GM19035 (cell line): ENCODE results near the gene SFMBT2.
"Not testable (repeated sequence)": the region's sequence is repeated elsewhere in the genome, so short reads cannot be mapped to it uniquely, and the experiment has no call there.

Source experiments
- ATAC-seq: cut with Tn5 transposase; IDR thresholded peaks from one replicate; pipeline ENCODE4 v1.9.1; 2021; ENCODE audit not compliant: unreplicated experiment

Gene SFMBT2

DNA sequence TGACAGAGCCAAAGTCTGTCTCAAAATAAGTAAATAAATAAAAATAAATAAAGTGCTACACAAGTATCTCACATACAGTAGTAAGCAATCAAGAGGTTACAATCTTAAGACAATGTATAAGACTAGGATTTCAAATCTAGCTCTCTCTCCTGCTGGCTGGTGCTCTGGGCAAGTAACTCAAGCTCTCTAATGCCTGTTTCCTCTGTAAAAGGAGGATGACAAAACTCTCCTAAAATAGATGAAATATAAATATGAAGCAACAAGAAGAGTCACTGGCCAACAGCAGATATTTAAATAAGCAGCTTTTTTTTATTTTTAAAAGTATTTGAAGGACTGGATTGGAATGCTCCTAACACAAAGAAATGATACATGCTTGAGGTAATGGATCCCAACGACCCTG is 7.2 kb downstream of the SFMBT2 start:
- ATAC-seq = no peak

DNA sequence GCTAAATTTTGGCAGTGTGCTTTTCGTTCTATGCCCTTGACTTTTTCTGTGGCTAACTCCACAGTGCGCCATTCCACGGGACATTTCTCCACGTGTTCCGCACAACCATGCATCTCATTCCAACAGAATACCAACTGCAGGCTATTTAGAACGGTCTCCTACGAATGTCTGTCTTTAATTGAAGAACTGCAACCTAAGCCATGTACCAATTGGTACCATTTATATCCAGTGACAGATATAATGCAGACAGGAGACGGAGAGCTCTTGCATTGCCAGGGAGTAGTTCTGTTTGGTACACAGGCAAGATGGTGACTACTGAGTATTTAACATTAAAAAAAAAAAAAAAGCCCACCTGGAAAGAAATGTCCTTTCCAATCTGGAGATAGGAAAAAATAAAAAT is 9.1 kb downstream of the SFMBT2 start:
- ATAC-seq = no peak

DNA sequence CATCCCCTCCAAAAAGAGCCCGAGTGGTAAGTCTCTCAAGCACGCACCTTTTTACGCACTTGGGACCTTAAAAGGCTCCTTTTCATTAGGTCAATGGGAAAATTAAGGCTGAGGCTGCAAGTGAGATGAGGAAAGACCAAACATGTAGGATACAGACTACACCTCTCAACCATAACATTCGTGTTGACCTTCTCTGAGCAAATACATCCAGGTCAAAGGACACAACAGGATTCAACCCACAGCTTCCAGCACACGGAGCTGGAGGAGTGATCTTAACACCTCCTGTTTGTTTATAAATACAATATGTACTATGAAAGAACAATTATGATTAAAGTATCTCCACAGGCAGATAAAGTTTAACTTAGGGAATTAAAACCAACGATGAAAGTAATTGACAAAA is 9.7 kb downstream of the SFMBT2 start:
- no peak for ATAC-seq

GRCh38 chr10:7400068-7400715 is 10.6 kb downstream of the SFMBT2 start:
- ATAC-seq = no peak

DNA sequence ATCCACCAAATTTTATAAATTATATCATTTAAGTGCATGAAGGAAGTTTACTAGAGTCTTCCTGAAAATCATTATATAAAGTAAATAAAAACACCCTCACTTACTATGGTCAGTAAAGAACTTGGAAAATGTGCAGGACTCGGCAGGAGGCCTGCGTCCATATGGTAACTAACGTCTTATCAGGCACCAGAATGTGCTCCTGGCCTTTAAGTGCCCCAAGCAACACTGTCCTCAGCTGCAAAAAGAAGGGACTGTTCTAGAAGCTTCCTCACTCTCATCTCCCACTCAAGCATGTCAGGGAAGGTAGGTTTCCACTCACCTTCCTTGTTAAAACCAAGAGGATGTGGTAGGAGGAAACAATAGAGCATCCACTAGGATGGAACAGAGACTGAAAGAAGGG is 11.3 kb downstream of the SFMBT2 start:
- no peak for ATAC-seq

DNA sequence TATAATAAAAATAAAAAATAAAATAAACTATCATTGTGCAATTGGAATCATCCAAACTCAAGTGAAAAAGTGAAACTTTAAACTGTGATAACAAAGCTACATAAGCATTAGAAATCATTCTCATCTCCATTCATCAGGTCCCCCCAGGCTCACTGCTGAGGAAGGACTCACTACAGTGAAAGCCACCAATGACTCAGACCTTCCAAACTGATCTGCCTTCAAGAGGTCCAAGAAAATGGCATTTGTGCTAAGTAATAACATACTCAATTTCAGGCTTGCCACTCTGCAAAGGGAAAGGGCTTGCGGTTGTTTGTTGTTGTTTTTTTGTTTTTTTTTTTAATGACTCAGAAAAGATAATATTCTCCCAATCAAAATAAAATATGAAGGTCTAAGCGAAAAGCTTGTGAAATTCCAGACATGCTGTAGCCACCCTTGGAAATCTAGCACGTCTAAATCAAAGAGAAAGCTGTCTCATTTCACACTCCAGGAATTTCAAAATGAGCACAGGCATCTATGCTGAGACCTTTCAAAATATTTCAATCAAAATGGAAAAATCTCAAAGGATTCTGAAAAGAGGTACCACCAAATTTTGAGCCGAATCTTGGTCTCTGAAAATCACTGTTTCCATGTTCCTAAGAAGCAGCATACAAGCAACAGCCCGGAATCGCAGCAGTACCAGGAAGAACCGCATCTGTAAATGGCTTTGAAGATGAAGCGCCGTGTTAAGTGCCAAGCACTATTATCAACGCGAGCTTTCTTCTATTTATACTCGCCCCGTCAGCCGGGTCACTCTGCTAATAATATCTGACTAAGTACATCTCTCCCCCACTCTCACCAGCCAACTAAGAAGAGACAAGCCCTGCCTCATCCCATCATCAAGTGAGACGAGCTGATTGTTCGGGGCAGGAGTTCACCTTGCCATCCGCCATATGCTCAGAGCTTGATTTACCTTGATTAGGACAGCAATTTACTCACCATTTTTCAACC is 13.5 kb downstream of the SFMBT2 start:
- no peak for ATAC-seq

DNA sequence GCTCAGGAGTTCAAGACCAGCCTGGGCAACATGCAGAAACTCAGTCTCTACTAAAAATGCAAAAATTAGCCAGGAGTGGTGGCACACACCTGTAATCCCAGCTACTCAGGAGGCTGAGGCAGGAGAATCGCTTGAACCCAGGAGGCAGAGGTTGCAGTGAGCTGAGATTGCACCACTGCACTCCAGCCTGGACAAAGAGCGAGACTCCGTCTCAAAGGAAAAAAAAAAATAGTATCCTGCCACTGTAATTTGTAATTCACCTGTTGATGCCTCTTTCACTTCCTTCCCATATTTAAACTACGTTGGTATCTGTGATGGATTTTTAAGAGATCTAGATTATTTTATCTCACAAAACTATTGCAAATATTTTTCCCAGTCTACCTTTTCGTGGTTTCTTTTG is 18.5 kb downstream of the SFMBT2 start:
- ATAC-seq = not testable (repeated sequence)

DNA sequence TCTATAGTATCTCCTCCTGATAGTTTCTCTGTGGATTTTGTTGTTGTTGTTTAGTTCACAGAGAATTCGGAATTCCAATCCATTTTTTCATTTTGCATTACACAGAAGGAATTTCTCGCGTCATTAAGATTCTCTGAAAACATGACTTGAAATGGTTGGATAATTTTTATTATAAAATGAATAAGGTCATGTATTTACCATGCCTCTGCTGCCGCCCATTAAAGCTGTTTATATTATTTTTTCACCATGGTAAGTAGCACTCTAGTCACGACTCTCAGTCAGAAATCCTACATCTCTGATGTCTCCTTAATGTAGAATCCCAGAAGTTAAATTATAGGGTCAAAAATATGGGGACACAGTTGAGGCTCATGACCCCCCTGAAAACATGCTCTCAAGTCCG is 19.1 kb downstream of the SFMBT2 start:
- no peak for ATAC-seq

DNA sequence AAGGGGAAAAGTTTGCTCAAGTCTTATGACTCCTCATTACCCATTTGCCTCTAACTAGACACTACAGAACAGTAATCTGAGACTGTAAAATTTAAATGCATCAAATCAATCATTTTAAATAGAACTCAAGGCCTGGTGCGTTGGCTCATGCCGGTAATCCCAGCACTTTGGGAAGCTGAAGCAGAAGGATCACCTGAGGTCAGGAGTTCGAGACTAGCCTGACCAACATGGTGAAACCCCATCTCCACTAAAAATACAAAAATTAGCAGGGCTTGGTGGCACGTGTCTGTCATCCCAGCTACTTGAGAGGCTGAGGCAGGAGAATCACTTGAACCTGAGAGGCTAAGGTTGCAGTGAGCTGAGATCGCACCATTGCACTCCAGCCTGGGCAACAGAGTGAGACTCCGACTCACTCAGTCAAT is 20.1 kb downstream of the SFMBT2 start:
- ATAC-seq = not testable (repeated sequence)

DNA sequence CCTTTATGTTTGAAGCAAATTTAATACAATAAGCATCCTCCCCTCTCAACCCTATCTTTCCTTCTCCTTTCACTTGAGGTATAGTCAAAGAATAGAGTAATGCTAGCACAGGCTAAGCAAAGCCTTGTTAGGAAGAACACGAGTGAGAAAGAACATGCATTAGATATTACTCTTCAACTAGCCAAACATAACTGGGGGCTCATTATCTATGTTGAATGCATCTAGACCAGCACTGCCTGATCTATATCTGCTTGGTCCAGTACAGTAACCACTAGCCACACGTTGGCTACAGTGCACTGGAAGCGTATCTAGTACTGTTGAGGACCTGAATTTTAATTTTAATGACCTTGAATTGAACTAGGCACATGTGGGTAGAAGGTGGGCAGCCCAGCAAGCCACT is 21.0 kb downstream of the SFMBT2 start:
- ATAC-seq = no peak

DNA sequence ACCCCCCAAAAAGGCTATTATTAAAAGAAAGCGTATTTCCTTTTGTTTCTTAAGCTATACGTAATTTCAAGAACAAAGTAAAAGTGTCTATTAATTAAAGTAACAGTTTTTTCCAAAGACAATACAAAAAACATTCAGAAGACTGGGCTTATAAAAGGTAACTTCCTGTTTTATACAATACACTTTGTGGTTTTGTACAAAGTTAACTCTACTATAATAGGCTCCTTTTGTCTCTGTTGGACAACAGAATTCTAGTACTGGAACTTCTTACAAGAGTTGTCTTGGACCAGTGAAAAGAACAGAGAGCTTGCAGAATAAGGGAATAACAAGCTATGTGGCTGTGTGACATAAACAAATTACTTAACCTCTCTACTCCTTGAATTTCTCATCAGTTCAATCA is 21.5 kb downstream of the SFMBT2 start:
- ATAC-seq = no peak

- no peak for ATAC-seq
These were observed 22.2 kb downstream of the SFMBT2 start for GRCh38 chr10:7388602-7389001.

- not testable (repeated sequence) for ATAC-seq
These were observed 22.7 kb downstream of the SFMBT2 start for GRCh38 chr10:7388149-7388548.

GRCh38 chr10:7385114-7385513 is 25.7 kb downstream of the SFMBT2 start:
- ATAC-seq = no peak

DNA sequence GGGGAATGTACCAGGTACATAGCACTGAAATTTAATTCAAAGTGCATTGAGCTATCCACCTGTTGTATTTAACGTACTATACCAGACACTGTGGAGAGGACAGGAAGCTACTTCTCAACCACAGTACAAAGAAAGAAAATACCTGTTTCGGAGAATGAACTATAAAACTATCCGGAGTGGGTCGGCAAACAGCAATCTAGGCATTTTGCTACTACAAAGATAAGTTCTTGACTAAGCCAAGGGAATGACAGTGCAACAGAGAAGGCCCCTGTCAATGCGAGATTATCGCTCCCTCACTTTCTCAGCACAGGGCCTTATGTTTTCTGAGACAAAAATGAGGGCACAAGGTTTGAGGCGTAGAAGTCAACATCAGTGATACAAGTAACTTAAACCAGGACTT is 27.4 kb downstream of the SFMBT2 start:
- no peak for ATAC-seq

GRCh38 chr10:7380704-7381241 is 30.1 kb downstream of the SFMBT2 start:
- no peak for ATAC-seq

DNA sequence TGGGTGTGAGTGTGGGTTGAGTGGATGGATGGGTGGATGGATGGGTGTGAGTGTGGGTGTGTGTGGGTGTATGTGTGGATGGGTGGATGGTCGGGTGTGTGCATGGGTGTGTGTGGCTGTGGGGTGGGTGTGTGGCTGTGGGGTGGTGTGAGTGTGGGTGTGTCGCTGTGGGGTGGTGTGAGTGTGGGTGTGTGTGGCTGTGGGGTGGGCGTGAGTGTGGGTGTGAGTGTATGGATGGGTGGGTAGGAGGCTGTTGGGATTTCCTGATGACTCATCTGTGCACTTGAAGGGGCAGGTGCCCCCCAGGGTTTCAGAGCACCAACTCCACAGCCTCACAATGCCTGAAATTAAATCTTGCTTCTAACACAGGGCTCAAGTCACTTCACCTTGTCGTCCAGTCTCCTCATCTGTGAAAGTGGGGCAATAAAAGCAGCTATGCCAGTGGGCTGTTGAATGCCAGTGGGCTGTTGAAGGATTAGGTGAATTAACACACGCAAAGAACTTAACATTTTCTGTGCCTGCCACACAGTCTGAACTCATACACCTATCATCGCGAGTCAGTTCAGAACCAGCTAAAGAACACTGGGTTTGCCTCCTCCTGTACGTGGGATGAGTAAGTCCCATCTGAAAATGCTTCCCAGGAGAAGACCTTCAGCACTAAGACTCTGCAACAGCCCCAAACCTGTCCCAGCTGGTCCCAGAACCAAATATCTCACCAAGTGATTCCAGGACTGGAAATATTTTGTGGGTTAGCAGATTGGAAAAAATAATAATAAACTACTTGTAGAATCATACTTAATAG is 32.0 kb downstream of the SFMBT2 start:
- no peak for ATAC-seq

GRCh38 chr10:7377614-7378248 is 33.1 kb downstream of the SFMBT2 start:
- ATAC-seq = no peak

DNA sequence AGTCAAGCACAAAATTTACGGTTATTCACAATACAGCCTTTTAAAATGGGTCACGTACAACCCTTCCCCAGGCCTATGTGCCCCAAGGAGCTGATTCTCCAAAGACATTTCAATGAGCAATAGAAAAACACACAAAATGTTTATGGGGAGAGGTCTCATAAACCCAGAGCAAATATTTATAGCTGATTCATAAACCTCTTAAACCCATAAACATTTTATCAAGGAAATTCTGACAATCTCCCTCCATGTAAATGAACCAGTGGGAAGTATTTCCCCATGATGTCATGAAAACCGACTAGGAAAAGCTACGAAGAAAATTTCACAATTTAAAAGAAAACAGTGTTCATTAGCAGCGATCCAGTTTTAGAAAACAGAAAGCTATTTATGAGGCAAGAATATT is 36.0 kb downstream of the SFMBT2 start:
- ATAC-seq = no peak

GRCh38 chr10:7373039-7373438 is 37.8 kb downstream of the SFMBT2 start:
- no peak for ATAC-seq

DNA sequence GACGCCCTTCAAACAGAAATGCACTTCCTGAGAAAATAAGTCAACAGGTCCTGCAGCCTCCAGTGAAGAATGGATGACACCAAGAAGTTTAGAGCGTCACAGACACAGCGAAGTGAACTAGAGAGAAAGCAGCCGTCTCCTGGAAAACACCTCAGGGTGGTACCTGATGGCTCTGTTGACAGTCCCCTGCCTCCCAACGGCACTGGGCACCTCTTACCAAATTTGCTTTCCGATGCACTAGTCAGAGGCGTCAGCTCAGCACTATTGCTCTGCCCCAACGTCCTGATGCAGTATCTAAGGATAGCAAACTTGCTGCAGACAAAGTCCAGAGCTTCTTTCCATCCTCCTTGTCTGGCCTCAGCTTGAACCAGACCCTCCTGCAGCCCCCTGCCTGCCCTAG is 38.3 kb downstream of the SFMBT2 start:
- no peak for ATAC-seq
